ENCODE data around the gene PLAGL1. TPM values are rescaled to one million over a fixed set of nuclear protein-coding genes. Genes with fewer than 3 reads are reported as not detected.

The PLAGL1 gene
- total and polyA plus RNA-seq, 2 of the 8 experiments (the other 6 are each of a cell fraction or from before 2014, with no cell fraction given): 0.94 to 1.1 TPM

DNA sequence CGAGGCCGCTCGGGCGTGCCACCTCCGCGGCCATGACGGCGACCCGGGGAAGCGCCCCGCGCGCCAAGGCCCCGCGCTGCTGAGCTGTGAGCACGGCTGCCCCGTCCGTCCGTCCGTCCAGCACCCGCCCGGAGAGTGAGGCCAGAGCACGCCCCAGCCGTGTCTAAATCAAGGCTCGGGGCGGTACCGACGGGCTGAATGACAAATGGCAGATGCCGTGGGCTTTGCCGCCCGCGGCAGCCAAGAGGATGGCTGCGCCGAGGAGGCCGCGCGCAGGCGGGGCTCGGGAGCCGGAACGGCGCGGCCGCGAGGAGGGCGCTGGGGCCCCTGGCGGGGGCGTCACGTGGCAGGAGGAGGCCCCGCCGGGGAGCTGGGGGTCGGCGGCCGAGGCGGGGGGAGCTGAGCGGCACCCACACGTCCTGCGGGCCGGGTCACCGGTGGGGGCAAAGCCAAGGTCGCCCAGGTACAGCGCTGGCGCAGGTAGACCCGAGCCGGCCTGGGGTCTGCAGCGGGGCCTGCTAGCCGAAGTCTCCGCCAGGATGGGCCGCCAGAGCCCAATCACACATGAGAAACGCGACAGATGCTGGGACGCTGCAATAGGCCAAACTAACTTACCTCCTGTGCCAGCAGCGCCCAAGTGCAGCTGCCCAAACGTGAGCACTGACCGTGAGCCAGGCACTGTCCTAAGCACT lies at the start of gene PLAGL1 (continued):
- peak; percentile 62 for TF ChIP-seq EZH2 (IDR thresholded peaks at IDR 0.05; ENCODE audit: low read depth, low read length, severe bottlenecking)
- TF ChIP-seq POU5F1 (IDR thresholded peaks at IDR 0.05; ENCODE audit: low read depth, low read length): no peak
- no peak for TF ChIP-seq POLR2A (IDR thresholded peaks at IDR 0.05; ENCODE audit: control extremely low read depth in 1 of 2, low read depth in 2 of 2, low read length in 2 of 2)
- TF ChIP-seq TEAD4 (IDR thresholded peaks at IDR 0.05; ENCODE audit: low read depth, low read length): no peak
- TF ChIP-seq RFX5 (IDR thresholded peaks at IDR 0.05; ENCODE audit: borderline replicate concordance, low read depth, low read length): no peak
- TF ChIP-seq CBX8 (IDR thresholded peaks at IDR 0.05; ENCODE audit: borderline replicate concordance, low read depth, low read length): no peak
- no peak for TF ChIP-seq SP2 (IDR thresholded peaks at IDR 0.05; ENCODE audit: low read length)
- no peak for TF ChIP-seq TAF1 (IDR thresholded peaks at IDR 0.05; ENCODE audit: low read depth, low read length)
- no peak for TF ChIP-seq ASH2L (IDR thresholded peaks at IDR 0.05; ENCODE audit: low read length)
- peak; percentile 62 for TF ChIP-seq SUZ12 (IDR thresholded peaks at IDR 0.05; ENCODE audit: low read length)
- TF ChIP-seq KDM1A (IDR thresholded peaks at IDR 0.05; ENCODE audit: borderline replicate concordance, low read length): no peak
- TF ChIP-seq SIRT6 (IDR thresholded peaks at IDR 0.05; ENCODE audit: low read length): no peak
- no peak for TF ChIP-seq HDAC2 (IDR thresholded peaks at IDR 0.05; ENCODE audit: borderline replicate concordance in 1 of 2, low read depth in 2 of 2, low read length in 2 of 2)
- TF ChIP-seq FOSL1 (IDR thresholded peaks at IDR 0.05; ENCODE audit: insufficient read depth, low read depth, low read length): no peak
- TF ChIP-seq RXRA (IDR thresholded peaks at IDR 0.05; ENCODE audit: insufficient read depth, low read depth, low read length): no peak
- no peak for TF ChIP-seq CHD2 (IDR thresholded peaks at IDR 0.05; ENCODE audit: low read length)
- TF ChIP-seq PHF8 (conservative IDR thresholded peaks at IDR 0.05; ENCODE audit: low read depth, low read length): no peak; the same call in 1 of the 2 replicates
